BLaER1 (cell line): Measurements from ENCODE around the gene ANAPC1.
"Not testable (repeated sequence)": the region's sequence is repeated elsewhere in the genome, so short reads cannot be mapped to it uniquely, and the experiment has no call there.

Experiments
- H3K27ac ChIP-seq: shearing (Covaris generic); formaldehyde crosslinking; 2 replicates; pipeline ENCODE4 v1.8.1; 2022
- H3K27me3 ChIP-seq: shearing (Covaris generic); formaldehyde crosslinking; 2 replicates; pipeline ENCODE4 v1.8.1; 2022
- H3K36me3 ChIP-seq: shearing (Covaris generic); formaldehyde crosslinking; 2 replicates; pipeline ENCODE4 v1.8.1; 2022
- H3K4me1 ChIP-seq: shearing (Covaris generic); formaldehyde crosslinking; 2 replicates; pipeline ENCODE4 v1.8.1; 2022
- H3K4me2 ChIP-seq: shearing (Covaris generic); formaldehyde crosslinking; 2 replicates; pipeline ENCODE4 v1.8.1; 2022
- H3K4me3 ChIP-seq: shearing (Covaris generic); formaldehyde crosslinking; 2 replicates; pipeline ENCODE4 v1.8.1; 2022
- H3K9ac ChIP-seq: shearing (Covaris generic); formaldehyde crosslinking; 2 replicates; pipeline ENCODE4 v1.8.1; 2022
- H3K9me3 ChIP-seq: shearing (Covaris generic); formaldehyde crosslinking; 2 replicates; pipeline ENCODE4 v1.8.1; 2022
- H4K20me1 ChIP-seq: shearing (Covaris generic); formaldehyde crosslinking; 2 replicates; pipeline ENCODE4 v1.8.1; 2022
- Cebpa-rat ChIP-seq: shearing (Covaris generic); IDR thresholded peaks from 2 replicates; pipeline ENCODE4 v1.8.1; 2022

The ANAPC1 gene

GRCh38 chr2:111884592-111884964, 585 bp upstream of the ANAPC1 start:
- H3K9ac ChIP-seq: peak overlapping the region; percentile 94
- peak overlapping the region; percentile 95 for H3K27ac ChIP-seq
- TF ChIP-seq Cebpa-rat: no peak

GRCh38 chr2:111872806-111873205, 11.2 kb downstream of the ANAPC1 start:
- H3K4me2 ChIP-seq, H3K9ac ChIP-seq, H3K4me1 ChIP-seq, H3K4me3 ChIP-seq, H3K9me3 ChIP-seq, H4K20me1 ChIP-seq, H3K27me3 ChIP-seq, H3K27ac ChIP-seq: not testable (repeated sequence)
- H3K36me3 ChIP-seq: peaks cover 50% of the 10 kb centered on the region

More at GRCh38 chr2:111884592-111884964, 585 bp upstream of the ANAPC1 start:
- H3K4me2 ChIP-seq: peak overlapping the region; percentile 78
- no peaks in the 10 kb centered on the region for H3K27me3 ChIP-seq
- H3K36me3 ChIP-seq: peaks cover 17% of the 10 kb centered on the region
- no peaks in the 10 kb centered on the region for H4K20me1 ChIP-seq
- H3K4me3 ChIP-seq: peak overlapping the region; percentile 91
- H3K4me1 ChIP-seq: peaks cover 11% of the 10 kb centered on the region
- no peaks in the 10 kb centered on the region for H3K9me3 ChIP-seq

- H3K4me3 ChIP-seq, H3K9ac ChIP-seq, H3K4me2 ChIP-seq, H3K4me1 ChIP-seq, H3K27ac ChIP-seq, H4K20me1 ChIP-seq, H3K9me3 ChIP-seq, H3K27me3 ChIP-seq: not testable (repeated sequence)
- H3K36me3 ChIP-seq: peaks cover 59% of the 10 kb centered on the region
Measured at GRCh38 chr2:111865124-111865523, 18.9 kb downstream of the ANAPC1 start.

- H3K27ac ChIP-seq, H3K9ac ChIP-seq, H3K4me3 ChIP-seq, H3K4me1 ChIP-seq, H3K9me3 ChIP-seq, H3K4me2 ChIP-seq, H3K27me3 ChIP-seq, H4K20me1 ChIP-seq: not testable (repeated sequence)
- H3K36me3 ChIP-seq: peaks cover 51% of the 10 kb centered on the region
Measured at GRCh38 chr2:111860005-111860404, 24.0 kb downstream of the ANAPC1 start.

DNA sequence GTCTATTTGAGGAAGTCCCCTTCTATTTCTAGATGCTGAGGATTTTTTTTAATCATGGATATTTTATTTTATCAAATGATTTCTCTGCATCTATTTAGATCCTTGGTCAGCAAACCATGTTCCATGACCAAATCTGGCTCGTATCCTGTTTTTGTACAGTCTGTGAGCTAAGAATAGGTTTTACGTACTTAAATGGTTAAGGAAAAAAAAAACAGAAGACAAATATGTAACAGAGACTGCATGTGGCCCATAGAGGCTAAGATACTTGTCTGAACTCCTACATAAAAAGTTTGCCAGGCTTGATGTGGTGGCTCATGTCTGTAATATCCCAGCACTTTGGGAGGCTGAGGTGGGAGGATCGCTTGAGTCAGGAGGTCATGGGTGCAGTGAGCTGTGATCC, 31.4 kb downstream of the ANAPC1 start:
- H3K9me3 ChIP-seq, H3K27me3 ChIP-seq, H3K4me2 ChIP-seq, H3K9ac ChIP-seq, H3K4me1 ChIP-seq, H3K4me3 ChIP-seq, H4K20me1 ChIP-seq, H3K27ac ChIP-seq: not testable (repeated sequence)
- H3K36me3 ChIP-seq: peaks cover 59% of the 10 kb centered on the region

DNA sequence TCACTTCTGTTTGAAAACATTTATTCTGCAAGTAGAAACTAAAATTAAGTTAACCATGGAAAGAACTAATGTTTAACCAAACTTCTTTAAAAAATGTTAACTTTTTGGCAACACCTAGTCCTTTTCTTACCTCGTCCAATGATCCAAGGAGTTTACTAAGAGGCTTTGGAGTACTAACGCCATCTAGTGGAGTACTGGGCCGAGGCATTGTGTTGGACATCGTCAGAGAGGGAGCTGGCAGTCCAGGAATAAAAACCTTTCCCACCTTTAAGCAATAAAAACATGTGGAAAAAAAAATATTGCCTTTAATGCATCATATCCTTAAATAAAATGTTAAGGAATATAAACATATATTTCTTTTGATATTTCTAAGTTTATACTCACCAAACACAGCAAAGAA, 33.3 kb downstream of the ANAPC1 start:
- not testable (repeated sequence) for H3K4me1 ChIP-seq, H3K9me3 ChIP-seq, H3K27ac ChIP-seq, H3K4me3 ChIP-seq, H4K20me1 ChIP-seq, H3K9ac ChIP-seq, H3K4me2 ChIP-seq, H3K27me3 ChIP-seq
- peaks cover 54% of the 10 kb centered on the region for H3K36me3 ChIP-seq

- H3K4me3 ChIP-seq, H3K9me3 ChIP-seq, H4K20me1 ChIP-seq, H3K27me3 ChIP-seq, H3K4me1 ChIP-seq, H3K27ac ChIP-seq, H3K4me2 ChIP-seq, H3K9ac ChIP-seq: not testable (repeated sequence)
- peaks cover 50% of the 10 kb centered on the region for H3K36me3 ChIP-seq
Measured at GRCh38 chr2:111839625-111840282, 44.2 kb downstream of the ANAPC1 start.

DNA sequence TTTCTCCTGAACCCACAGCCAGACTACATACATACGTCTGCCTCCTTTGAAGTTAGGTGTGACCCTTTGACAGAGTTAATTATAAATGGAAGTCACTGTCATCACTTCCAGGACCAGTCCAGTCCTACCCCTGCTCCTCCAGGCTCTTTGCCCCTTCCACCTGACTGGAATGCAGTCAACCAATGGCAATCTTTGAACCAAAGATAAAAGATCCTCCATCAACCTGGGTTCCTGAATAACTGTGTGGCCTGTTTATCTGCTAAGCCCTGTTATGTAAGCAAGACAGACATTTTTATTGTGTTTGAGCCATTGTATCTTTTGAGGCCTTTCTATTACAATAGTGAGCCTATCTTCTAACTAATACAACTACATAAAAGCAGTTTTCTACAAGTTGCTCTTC, 45.0 kb downstream of the ANAPC1 start:
- not testable (repeated sequence) for H3K4me2 ChIP-seq, H3K9me3 ChIP-seq, H3K27ac ChIP-seq, H3K4me1 ChIP-seq, H3K4me3 ChIP-seq, H4K20me1 ChIP-seq, H3K27me3 ChIP-seq, H3K9ac ChIP-seq
- H3K36me3 ChIP-seq: peaks cover 53% of the 10 kb centered on the region

- not testable (repeated sequence) for H3K9me3 ChIP-seq, H3K4me3 ChIP-seq, H3K4me1 ChIP-seq, H3K4me2 ChIP-seq, H3K27ac ChIP-seq, H3K27me3 ChIP-seq, H3K9ac ChIP-seq, H4K20me1 ChIP-seq
- H3K36me3 ChIP-seq: peaks cover 52% of the 10 kb centered on the region
Measured at GRCh38 chr2:111834221-111834620, 49.8 kb downstream of the ANAPC1 start.

GRCh38 chr2:111830479-111830878, 53.5 kb downstream of the ANAPC1 start:
- H3K9me3 ChIP-seq, H4K20me1 ChIP-seq, H3K27me3 ChIP-seq, H3K27ac ChIP-seq, H3K4me2 ChIP-seq, H3K4me3 ChIP-seq, H3K9ac ChIP-seq, H3K4me1 ChIP-seq: not testable (repeated sequence)
- peaks cover 63% of the 10 kb centered on the region for H3K36me3 ChIP-seq

DNA sequence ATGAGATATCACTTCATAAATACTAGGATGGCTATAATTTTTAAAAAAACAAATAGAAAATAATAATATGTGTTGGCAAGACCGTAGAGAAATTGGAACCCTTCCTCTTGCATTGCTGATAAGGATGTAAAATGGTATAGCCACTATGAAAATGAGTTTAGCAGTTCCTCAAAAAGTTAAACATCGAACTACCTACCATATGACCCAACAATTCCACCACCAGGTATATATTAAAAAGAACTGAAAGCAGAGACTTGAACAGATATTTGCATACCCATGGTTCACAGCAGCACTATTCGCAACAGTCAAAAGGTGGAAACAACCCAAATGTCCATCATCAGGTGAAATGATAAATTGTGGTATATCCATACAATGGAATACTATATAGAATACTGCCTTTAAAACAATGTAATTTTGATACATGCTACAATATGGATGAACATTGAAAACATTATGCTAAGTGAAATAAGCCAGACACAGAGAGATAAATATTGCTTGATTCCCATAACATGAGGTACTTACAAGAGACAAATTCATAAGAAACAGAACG, 55.7 kb downstream of the ANAPC1 start:
- H3K4me3 ChIP-seq, H3K27me3 ChIP-seq, H3K27ac ChIP-seq, H3K4me2 ChIP-seq, H3K4me1 ChIP-seq, H3K9ac ChIP-seq, H3K9me3 ChIP-seq, H4K20me1 ChIP-seq: not testable (repeated sequence)
- H3K36me3 ChIP-seq: peaks cover 68% of the 10 kb centered on the region

GRCh38 chr2:111812970-111813622, 70.9 kb downstream of the ANAPC1 start:
- H3K4me2 ChIP-seq, H4K20me1 ChIP-seq, H3K4me3 ChIP-seq, H3K27me3 ChIP-seq, H3K27ac ChIP-seq, H3K36me3 ChIP-seq, H3K9ac ChIP-seq, H3K9me3 ChIP-seq, H3K4me1 ChIP-seq: not testable (repeated sequence)

- H3K27ac ChIP-seq, H3K27me3 ChIP-seq, H3K4me1 ChIP-seq, H3K4me2 ChIP-seq, H3K9me3 ChIP-seq, H3K9ac ChIP-seq, H4K20me1 ChIP-seq, H3K4me3 ChIP-seq, H3K36me3 ChIP-seq: not testable (repeated sequence)
Measured at GRCh38 chr2:111790633-111791032, 93.4 kb downstream of the ANAPC1 start.

DNA sequence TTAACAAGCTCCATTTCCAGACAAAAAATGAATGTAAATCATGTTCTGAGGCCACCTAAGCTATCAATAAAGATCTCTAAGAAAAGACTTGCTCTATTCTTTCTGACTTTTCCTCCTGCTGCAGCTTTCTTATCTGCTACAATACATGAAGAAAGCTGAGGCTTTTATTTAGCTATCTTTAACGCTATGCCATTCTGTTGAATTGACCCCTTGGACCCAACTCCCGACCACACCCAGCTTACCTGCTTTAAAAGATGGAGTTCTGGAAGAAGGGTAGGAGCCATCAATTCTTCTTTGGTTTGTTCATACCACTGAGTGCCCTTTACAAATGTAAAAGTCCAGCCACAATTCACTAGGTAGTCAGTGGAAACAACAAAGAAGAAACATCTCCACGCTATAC, 99.9 kb downstream of the ANAPC1 start:
- not testable (repeated sequence) for H3K36me3 ChIP-seq, H3K4me1 ChIP-seq, H3K9ac ChIP-seq, H3K4me2 ChIP-seq, H3K27me3 ChIP-seq, H3K27ac ChIP-seq, H4K20me1 ChIP-seq, H3K9me3 ChIP-seq, H3K4me3 ChIP-seq

DNA sequence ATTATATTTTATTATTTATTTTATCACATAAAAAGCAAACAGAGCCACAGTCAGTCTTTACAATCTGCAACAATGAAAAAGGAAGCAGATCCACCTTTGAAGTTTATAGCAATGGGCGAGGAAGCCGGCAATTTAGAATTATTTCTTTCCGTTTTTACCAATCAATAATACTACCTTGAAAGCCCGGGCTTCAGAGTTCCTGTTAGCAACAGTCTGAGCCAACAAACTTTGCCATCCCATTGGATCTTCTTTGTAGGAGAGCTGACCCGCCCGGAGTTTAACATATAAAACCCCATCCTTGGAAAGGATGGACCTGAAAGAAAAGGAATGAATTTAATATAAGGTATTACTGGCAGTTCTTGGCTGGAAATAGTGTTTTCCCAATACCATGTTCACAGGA, 101.8 kb downstream of the ANAPC1 start:
- H3K9ac ChIP-seq, H3K27me3 ChIP-seq, H3K4me3 ChIP-seq, H3K9me3 ChIP-seq, H3K4me2 ChIP-seq, H3K36me3 ChIP-seq, H3K4me1 ChIP-seq, H3K27ac ChIP-seq, H4K20me1 ChIP-seq: not testable (repeated sequence)
